SK-N-SH (cell line): Measurements from ENCODE around the gene C19orf47. TPM values are rescaled to one million over a fixed set of nuclear protein-coding genes. Genes with fewer than 3 reads are reported as not detected.

ENCODE experiments used
- CTCF ChIA-PET: fragments of 300-600, 350-600 bp; formaldehyde crosslinking; extraction: SDS; loops from one replicate; lab custom pipeline; 2021; lab: Yijun Ruan, JAX
- POLR2A ChIA-PET: fragments of 350-600 bp; sonication (Branson Sonifier 250); formaldehyde crosslinking; extraction: SDS; loops from one replicate; lab custom pipeline; 2020; ENCODE audit warnings: antibody characterized with exemption, inconsistent platforms; lab: Yijun Ruan, JAX
- DNase-seq: peaks from one replicate; pipeline ENCODE4 v3.0.0; 2012
- H2AFZ ChIP-seq: fragments of 200-600 bp; sonication (generic); 2 replicates; pipeline ENCODE4 v1.8.1; 2016; ENCODE audit warnings: antibody characterized with exemption, mild to moderate bottlenecking, low read depth
- H3F3A ChIP-seq: fragments of 200-600 bp; sonication (generic); replicated peaks from 2 replicates; pipeline ENCODE3; 2016; ENCODE audit warnings: antibody characterized with exemption, mild to moderate bottlenecking; ENCODE audit not compliant: insufficient read depth
- H3K27ac ChIP-seq, 2 experiments: fragments of 200-500 bp in 1 of 2; fragments of 200-600 bp in 1 of 2; sonication (Bioruptor generic) in 1 of 2; sonication (generic), shearing (Covaris generic) in 1 of 2; 2 replicates each; pipeline versions ENCODE4 v1.5.1 to v1.6.1; 2014 to 2016; ENCODE audit warnings: low read depth in 2 of 2, inconsistent platforms in 1 of 2, low read length in 1 of 2, mild to moderate bottlenecking in 1 of 2, mixed read lengths in 1 of 2
- H3K27me3 ChIP-seq: fragments of 200-600 bp; sonication (generic), shearing (Covaris generic); 2 replicates; pipeline ENCODE4 v1.6.1; 2016; ENCODE audit warnings: mixed run types; ENCODE audit not compliant: insufficient read depth
- H3K36me3 ChIP-seq, 2 experiments: fragments of 200-500 bp in 1 of 2; fragments of 200-600 bp in 1 of 2; sonication (Bioruptor generic) in 1 of 2; sonication (generic) in 1 of 2; replicated peaks in 1 of 2; 2 replicates each; pipeline versions ENCODE3 to v1.5.1; 2014 to 2016; ENCODE audit warnings: low read length in 1 of 2, mild to moderate bottlenecking in 1 of 2; ENCODE audit not compliant: insufficient read depth in 2 of 2, control insufficient read depth in 1 of 2
- H3K4me1 ChIP-seq, 2 experiments: fragments of 200-500 bp in 1 of 2; fragments of 200-600 bp in 1 of 2; sonication (Bioruptor generic) in 1 of 2; sonication (generic), shearing (Covaris generic) in 1 of 2; 2 replicates each; pipeline versions ENCODE4 v1.5.1 to v1.6.1; 2014 to 2016; ENCODE audit warnings: low read depth in 1 of 2, low read length in 1 of 2, mixed run types in 1 of 2; ENCODE audit not compliant: insufficient read depth in 2 of 2, control insufficient read depth in 1 of 2
- H3K4me2 ChIP-seq: fragments of 200-600 bp; sonication (generic), shearing (Covaris generic); 2 replicates; pipeline ENCODE4 v1.6.1; 2017; ENCODE audit warnings: mixed run types
- H3K4me3 ChIP-seq, 2 experiments: fragments of 200-500 bp in 1 of 2; fragments of 200-600 bp in 1 of 2; sonication (Bioruptor generic) in 1 of 2; sonication (generic), shearing (Covaris generic) in 1 of 2; 2 replicates each; pipeline versions ENCODE4 v1.5.1 to v1.8.1; 2014 to 2016; ENCODE audit warnings: low read depth in 2 of 2, inconsistent platforms in 1 of 2, low read length in 1 of 2, mild to moderate bottlenecking in 1 of 2, mixed read lengths in 1 of 2, moderate library complexity in 1 of 2
- H3K79me2 ChIP-seq: fragments of 200-600 bp; sonication (generic); 2 replicates; pipeline ENCODE4 v1.8.1; 2017; ENCODE audit warnings: mild to moderate bottlenecking; ENCODE audit not compliant: insufficient read depth
- H3K9ac ChIP-seq: fragments of 200-600 bp; sonication (generic); 2 replicates; pipeline ENCODE4 v1.6.1; 2017; ENCODE audit warnings: mixed run types
- H3K9me2 ChIP-seq: fragments of 200-600 bp; sonication (generic); 2 replicates; pipeline ENCODE4 v1.6.1; 2017; ENCODE audit warnings: mixed run types
- H3K9me3 ChIP-seq: fragments of 200-600 bp; sonication (generic); 2 replicates; pipeline ENCODE4 v1.6.1; 2017; ENCODE audit warnings: mixed run types, mild to moderate bottlenecking, moderate library complexity
- H4K20me1 ChIP-seq: fragments of 200-600 bp; sonication (generic); 2 replicates; pipeline ENCODE4 v1.6.1; 2017; ENCODE audit warnings: mild to moderate bottlenecking, mixed run types; ENCODE audit not compliant: insufficient read depth
- CHD2 ChIP-seq: fragments of 150-350 bp; IDR thresholded peaks from 2 replicates; pipeline ENCODE4 v1.6.1; 2018; ENCODE audit warnings: low read length; ENCODE audit not compliant: partially characterized antibody
- CTCF ChIP-seq: fragments of 200-600 bp; sonication (generic); IDR thresholded peaks from 2 replicates; pipeline ENCODE4 v1.6.1; 2017; ENCODE audit warnings: antibody characterized with exemption, mild to moderate bottlenecking, moderate library complexity
- EP300 ChIP-seq, 2 experiments: IDR thresholded peaks; 2 replicates each; pipeline versions ENCODE4 v1.4.0 to v1.6.1; 2012; ENCODE audit warnings: borderline replicate concordance in 1 of 2, low read depth in 1 of 2, low read length in 1 of 2
- GATA2 ChIP-seq: sonication (generic); formaldehyde crosslinking; IDR thresholded peaks from 2 replicates; pipeline ENCODE4 v1.5.0; 2020; ENCODE audit warnings: mild to moderate bottlenecking, missing genetic modification reagents
- MXI1 ChIP-seq: IDR thresholded peaks from 2 replicates; pipeline ENCODE4 v1.6.1; 2012; ENCODE audit warnings: mild to moderate bottlenecking, low read depth, low read length, improper control_type of control experiment
- RFX5 ChIP-seq: IDR thresholded peaks from 2 replicates; pipeline ENCODE4 v1.6.1; 2012; ENCODE audit warnings: mild to moderate bottlenecking, improper control_type of control experiment, low read length
- TAF1 ChIP-seq: IDR thresholded peaks from 2 replicates; pipeline ENCODE4 v1.6.1; 2012; ENCODE audit warnings: low read depth, mild to moderate bottlenecking, low read length, moderate library complexity, borderline replicate concordance
- WGBS: methylation state at CpG from one replicate; pipeline ENCODE4 v1.1.6; 2017; ENCODE audit warnings: low lambda C conversion rate; 5-methylcytosine and 5-hydroxymethylcytosine counted together
- polyA plus RNA-seq, 3 experiments: library from polyadenylated mRNA; depleted of rRNA; stranded (reverse); fragments of >200 nt; gene quantifications; 2 replicates each; pipeline ENCODE4 v1.2.3, GENCODE V29; 2012
- TF ChIP-seq, protein P1 (sequence below): IDR thresholded peaks from 2 replicates; pipeline ENCODE4; 2012
- TF ChIP-seq, protein P2 (sequence below): fragments of 150-350 bp; IDR thresholded peaks from 2 replicates; pipeline ENCODE4 v1.6.1; 2016; ENCODE audit warnings: mild to moderate bottlenecking, low read depth, low read length

C19orf47 gene
- polyA plus RNA-seq, 1 of the 3 experiments (the other 2 are of a cell fraction): 17.2 TPM

- TF ChIP-seq TAF1: no peak
These were observed 6.4 kb downstream of the C19orf47 start (continued) for GRCh38 chr19:40341601-40342482.

DNA sequence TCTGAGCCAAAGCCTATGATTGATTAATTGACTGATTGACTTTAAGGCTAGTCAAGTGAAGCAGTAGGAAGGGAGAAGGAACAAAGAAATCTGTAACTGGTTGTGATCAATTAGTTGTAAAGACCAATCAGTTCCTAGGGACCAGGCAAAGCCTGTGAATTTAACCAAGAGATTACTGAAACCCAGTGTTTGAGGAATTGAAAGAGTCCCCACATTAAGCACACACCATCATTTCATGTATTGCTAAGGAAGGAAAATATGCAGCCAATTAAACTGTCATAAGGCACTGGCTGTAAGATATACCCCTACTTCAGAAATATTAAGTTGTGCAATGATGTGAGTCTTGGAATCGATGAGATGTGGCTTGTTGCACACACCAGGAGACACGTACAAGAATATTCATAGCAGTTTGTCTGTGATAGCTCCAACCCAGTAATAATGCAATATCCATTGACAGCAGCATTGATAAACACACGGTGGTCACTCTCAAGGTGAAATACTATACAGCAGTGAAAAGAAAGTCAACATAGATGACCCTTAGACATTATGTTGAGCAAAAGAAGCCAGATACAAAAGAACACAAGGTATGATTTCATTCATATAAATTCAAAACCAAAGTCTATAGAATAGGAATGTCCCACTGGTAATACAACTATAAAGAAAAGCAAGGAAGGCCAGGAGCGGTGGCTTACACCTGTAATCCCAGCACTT, 9.0 kb downstream of the C19orf47 start:
- H3K9me3 ChIP-seq: no peaks in the 10 kb centered on the region
- WGBS: 98% methylated on average over 4 of the region's 4 CpGs
- H3K9ac ChIP-seq: no peak overlapping the region
- TF ChIP-seq, protein P1, sequence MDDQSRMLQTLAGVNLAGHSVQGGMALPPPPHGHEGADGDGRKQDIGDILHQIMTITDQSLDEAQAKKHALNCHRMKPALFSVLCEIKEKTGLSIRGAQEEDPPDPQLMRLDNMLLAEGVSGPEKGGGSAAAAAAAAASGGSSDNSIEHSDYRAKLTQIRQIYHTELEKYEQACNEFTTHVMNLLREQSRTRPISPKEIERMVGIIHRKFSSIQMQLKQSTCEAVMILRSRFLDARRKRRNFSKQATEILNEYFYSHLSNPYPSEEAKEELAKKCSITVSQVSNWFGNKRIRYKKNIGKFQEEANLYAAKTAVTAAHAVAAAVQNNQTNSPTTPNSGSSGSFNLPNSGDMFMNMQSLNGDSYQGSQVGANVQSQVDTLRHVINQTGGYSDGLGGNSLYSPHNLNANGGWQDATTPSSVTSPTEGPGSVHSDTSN: no peak
- TF ChIP-seq MXI1 (no peak), EP300 (IDR thresholded peaks at IDR 0.05; ENCODE audit: borderline replicate concordance in 1 of 2, low read depth in 1 of 2, low read length in 1 of 2) (no peak), RFX5 (no peak), GATA2 (CRISPR knock-in tag) (no peak), CTCF (no peak), TAF1 (no peak), CHD2 (no peak)
- TF ChIP-seq, protein P2, sequence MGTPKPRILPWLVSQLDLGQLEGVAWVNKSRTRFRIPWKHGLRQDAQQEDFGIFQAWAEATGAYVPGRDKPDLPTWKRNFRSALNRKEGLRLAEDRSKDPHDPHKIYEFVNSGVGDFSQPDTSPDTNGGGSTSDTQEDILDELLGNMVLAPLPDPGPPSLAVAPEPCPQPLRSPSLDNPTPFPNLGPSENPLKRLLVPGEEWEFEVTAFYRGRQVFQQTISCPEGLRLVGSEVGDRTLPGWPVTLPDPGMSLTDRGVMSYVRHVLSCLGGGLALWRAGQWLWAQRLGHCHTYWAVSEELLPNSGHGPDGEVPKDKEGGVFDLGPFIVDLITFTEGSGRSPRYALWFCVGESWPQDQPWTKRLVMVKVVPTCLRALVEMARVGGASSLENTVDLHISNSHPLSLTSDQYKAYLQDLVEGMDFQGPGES: no peak
- no peak overlapping the region for H2AFZ ChIP-seq
- H4K20me1 ChIP-seq: no peaks in the 10 kb centered on the region
- no peaks in the 10 kb centered on the region for H3K9me2 ChIP-seq
- peaks cover 8 to 10% of the 10 kb centered on the region in 2 experiments for H3K36me3 ChIP-seq
- ChIA-PET POLR2A (no interaction called here), CTCF (interaction anchor here (1.4 kb wide), 1 partner anchor 34 kb away, joined by 7 read pairs; no protein-coding TSS in a partner anchor)
- H3K4me2 ChIP-seq: no peak overlapping the region
- no peak for DNase-seq
- H3K27ac ChIP-seq: no peak overlapping the region
- no peak overlapping the region for H3K4me3 ChIP-seq
- peaks cover 37% of the 10 kb centered on the region for H3K79me2 ChIP-seq
- H3K27me3 ChIP-seq: no peaks in the 10 kb centered on the region
- no peaks in the 10 kb centered on the region for H3F3A ChIP-seq
- H3K4me1 ChIP-seq: peaks cover 0 to 2% of the 10 kb centered on the region in 2 experiments; a peak in 1 of 4 replicates
